ENCODE data around the gene ZNF17. TPM values are rescaled to one million over a fixed set of nuclear protein-coding genes. Genes with fewer than 3 reads are reported as not detected.

The ZNF17 gene
- total RNA-seq, 2 donors from 2014 or later, result 8.0 to 9.1 TPM

GRCh38 chr19:57398868-57399267 lies 12.1 kb upstream of the ZNF17 start:
- no peak overlapping the region for H3K27ac Mint-ChIP-seq
- ATAC-seq (no peak), DNase-seq (ENCODE audit: low spot score in 2 of 2) (no peak)
- H3K36me3 Mint-ChIP-seq, result peaks cover 77 to 87% of the 10 kb centered on the region in 2 donors
- H3K9me3 Mint-ChIP-seq, result peaks cover 53 to 71% of the 10 kb centered on the region in 2 donors

- Mint-ChIP-seq H3K9me3 (peaks cover 10 to 22% of the 10 kb centered on the region in 2 donors), H3K27ac (no peak overlapping the region), H3K36me3 (peaks cover 26 to 36% of the 10 kb centered on the region in 2 donors)
- no peak for DNase-seq (ENCODE audit: low spot score in 2 of 2)
- no peak for ATAC-seq
Measured at GRCh38 chr19:57403737-57404563, 7.0 kb upstream of the ZNF17 start.

GRCh38 chr19:57406516-57407123 lies 4.3 kb upstream of the ZNF17 start:
- H3K9me3 Mint-ChIP-seq, result peaks cover 0 to 8% of the 10 kb centered on the region in 2 donors
- peak; percentile 44 to 55 for ATAC-seq

GRCh38 chr19:57419439-57419838 lies 8.5 kb downstream of the ZNF17 start:
- no peak overlapping the region for H3K27ac Mint-ChIP-seq
- no peak for ATAC-seq
- peaks cover 45 to 58% of the 10 kb centered on the region in 2 donors for H3K9me3 Mint-ChIP-seq
- H3K36me3 Mint-ChIP-seq, result peaks cover 69 to 76% of the 10 kb centered on the region in 2 donors
- DNase-seq (ENCODE audit: low spot score in 2 of 2), result no peak

More at GRCh38 chr19:57406516-57407123, 4.3 kb upstream of the ZNF17 start:
- H3K36me3 Mint-ChIP-seq, result peaks cover 16 to 21% of the 10 kb centered on the region in 2 donors
- no peak overlapping the region for H3K27ac Mint-ChIP-seq
- DNase-seq (ENCODE audit: low spot score in 2 of 2), result peak; percentile 63 to 68

GRCh38 chr19:57421037-57421436 lies 10.1 kb downstream of the ZNF17 start:
- Mint-ChIP-seq H3K36me3 (peaks cover 61 to 65% of the 10 kb centered on the region in 2 donors), H3K9me3 (peaks cover 33 to 47% of the 10 kb centered on the region in 2 donors)
- no peak for ATAC-seq

GRCh38 chr19:57434386-57435061 lies 23.6 kb downstream of the ZNF17 start:
- Mint-ChIP-seq H3K9me3 (peaks cover 13 to 37% of the 10 kb centered on the region in 2 donors), H3K27ac (peak overlapping the region; percentile 94 to 96), H3K36me3 (peaks cover 41 to 65% of the 10 kb centered on the region in 2 donors)
- no peak for DNase-seq (ENCODE audit: low spot score in 2 of 2)
- ATAC-seq, result peak; percentile 4 to 17

More at GRCh38 chr19:57421037-57421436, 10.1 kb downstream of the ZNF17 start:
- DNase-seq (ENCODE audit: low spot score in 2 of 2), result no peak
- H3K27ac Mint-ChIP-seq, result no peak overlapping the region

GRCh38 chr19:57435062-57435978 lies 24.4 kb downstream of the ZNF17 start, which contains the start of gene ZNF749:
ZNF749 (plus strand) TSS chr19:57435325; CDS start chr19:57435579, 254 bp downstream.
- ATAC-seq, result peak; percentile 98 to 99
- Mint-ChIP-seq H3K9me3 (peaks cover 21 to 44% of the 10 kb centered on the region in 2 donors), H3K36me3 (peaks cover 49 to 71% of the 10 kb centered on the region in 2 donors), H3K27ac (peak within 1 kb of the TSS; percentile 94 to 96)
- peak; percentile 90 to 95 for DNase-seq (ENCODE audit: low spot score in 2 of 2)

- H3K9me3 Mint-ChIP-seq, result peaks cover 29 to 48% of the 10 kb centered on the region in 2 donors
Measured at GRCh38 chr19:57436417-57436816, 25.5 kb downstream of the ZNF17 start.

GRCh38 chr19:57437931-57438330 lies 27.0 kb downstream of the ZNF17 start:
- Mint-ChIP-seq H3K9me3 (peaks cover 44 to 60% of the 10 kb centered on the region in 2 donors), H3K27ac (no peak overlapping the region)

More at GRCh38 chr19:57436417-57436816, 25.5 kb downstream of the ZNF17 start:
- Mint-ChIP-seq H3K27ac (peak overlapping the region; percentile 94 to 96), H3K36me3 (peaks cover 59 to 78% of the 10 kb centered on the region in 2 donors)
- ATAC-seq (no peak), DNase-seq (ENCODE audit: low spot score in 2 of 2) (no peak)

GRCh38 chr19:57438925-57439324 lies 28.0 kb downstream of the ZNF17 start:
- H3K36me3 Mint-ChIP-seq, result peaks cover 84 to 90% of the 10 kb centered on the region in 2 donors
- H3K27ac Mint-ChIP-seq, result no peak overlapping the region
- no peak for DNase-seq (ENCODE audit: low spot score in 2 of 2)
- ATAC-seq, result no peak
- peaks cover 52 to 54% of the 10 kb centered on the region in 2 donors for H3K9me3 Mint-ChIP-seq

More at GRCh38 chr19:57437931-57438330, 27.0 kb downstream of the ZNF17 start:
- ATAC-seq (no peak), DNase-seq (ENCODE audit: low spot score in 2 of 2) (no peak)
- peaks cover 74 to 89% of the 10 kb centered on the region in 2 donors for H3K36me3 Mint-ChIP-seq

- DNase-seq (ENCODE audit: low spot score in 2 of 2) (no peak), ATAC-seq (no peak)
- Mint-ChIP-seq H3K36me3 (peaks cover 84 to 90% of the 10 kb centered on the region in 2 donors), H3K27ac (no peak overlapping the region), H3K9me3 (peaks cover 55 to 57% of the 10 kb centered on the region in 2 donors)
Measured at GRCh38 chr19:57441979-57442752, 31.2 kb downstream of the ZNF17 start.

GRCh38 chr19:57443121-57443696 lies 32.2 kb downstream of the ZNF17 start:
- DNase-seq (ENCODE audit: low spot score in 2 of 2) (no peak), ATAC-seq (no peak)
- peaks cover 55 to 57% of the 10 kb centered on the region in 2 donors for H3K9me3 Mint-ChIP-seq
- H3K36me3 Mint-ChIP-seq, result peaks cover 79 to 82% of the 10 kb centered on the region in 2 donors
- no peak overlapping the region for H3K27ac Mint-ChIP-seq

GRCh38 chr19:57452307-57452706 lies 41.3 kb downstream of the ZNF17 start:
- ATAC-seq (no peak), DNase-seq (ENCODE audit: low spot score in 2 of 2) (no peak)
- no peak overlapping the region for H3K27ac Mint-ChIP-seq
- peaks cover 22 to 28% of the 10 kb centered on the region in 2 donors for H3K9me3 Mint-ChIP-seq
- peaks cover 52 to 57% of the 10 kb centered on the region in 2 donors for H3K36me3 Mint-ChIP-seq

- peaks cover 40 to 57% of the 10 kb centered on the region in 2 donors for H3K36me3 Mint-ChIP-seq
- ATAC-seq (peak; percentile 55 to 66), DNase-seq (ENCODE audit: low spot score in 2 of 2) (peak in 1 of 2 donors; percentile 17)
- no peak overlapping the region for H3K27ac Mint-ChIP-seq
- H3K9me3 Mint-ChIP-seq, result peaks cover 45 to 58% of the 10 kb centered on the region in 2 donors
Measured at GRCh38 chr19:57465680-57466381, 54.9 kb downstream of the ZNF17 start.

Data from activated naive CD4-positive, alpha-beta T cell treated with anti-CD3 and anti-CD28 coated beads, Interleukin-2, amount 50 U/mL, for 72 hours (primary cell).